ENCODE results near the gene COL18A1.

COL18A1 gene

GRCh38 chr21:45457161-45457831, 52.3 kb downstream of the COL18A1 start:
- no peak for DNase-seq

- no peak for DNase-seq
Measured at GRCh38 chr21:45457832-45458172, 52.8 kb downstream of the COL18A1 start.

DNA sequence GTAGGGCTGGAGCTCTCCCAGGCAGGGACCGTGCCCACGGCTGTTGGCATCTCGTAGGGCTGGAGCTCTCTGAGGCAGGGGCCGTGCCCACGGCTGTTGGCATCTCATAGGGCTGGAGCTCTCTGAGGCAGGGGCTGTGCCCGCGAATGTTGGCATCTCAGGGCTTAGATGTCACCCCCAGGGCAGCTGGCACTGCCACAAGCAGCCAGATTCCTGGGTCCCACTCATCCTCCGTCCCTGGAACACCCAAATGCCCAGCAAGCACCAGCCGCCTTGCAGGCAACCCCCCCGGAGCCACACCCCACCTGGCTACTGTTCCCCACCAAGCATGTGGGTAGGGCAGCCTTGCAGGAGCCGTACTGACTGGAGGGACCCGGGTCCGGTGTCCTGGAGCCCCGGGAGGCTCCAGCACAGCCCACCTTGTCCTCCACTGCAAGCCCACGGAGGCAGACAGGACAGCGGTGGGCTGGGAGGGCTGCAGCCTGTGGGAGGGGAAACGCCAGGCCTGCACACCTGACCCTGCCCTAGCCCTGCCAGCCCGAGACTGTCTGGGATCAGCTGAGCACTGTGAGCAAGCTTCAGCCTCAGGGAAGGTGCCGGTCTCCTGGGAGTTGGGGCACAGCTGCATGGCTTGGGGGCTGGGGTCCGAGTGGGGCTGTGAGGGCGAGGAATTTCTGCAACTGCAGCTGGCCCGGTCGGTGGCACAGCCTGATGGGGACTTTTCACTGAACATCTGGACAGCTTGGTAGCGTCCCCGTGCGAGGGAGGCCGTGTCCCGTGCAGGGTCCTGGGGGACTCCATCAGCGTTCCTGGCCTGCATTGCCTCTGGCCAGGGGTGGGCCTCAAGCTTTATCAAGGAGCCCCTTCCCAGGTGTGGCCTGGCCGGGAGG, 53.6 kb downstream of the COL18A1 start:
- no peak for DNase-seq

GRCh38 chr21:45459171-45460010, 54.4 kb downstream of the COL18A1 start:
- no peak for DNase-seq

GRCh38 chr21:45460011-45460565, 55.1 kb downstream of the COL18A1 start:
- DNase-seq = no peak

GRCh38 chr21:45460611-45461368, 55.8 kb downstream of the COL18A1 start:
- DNase-seq = no peak

DNA sequence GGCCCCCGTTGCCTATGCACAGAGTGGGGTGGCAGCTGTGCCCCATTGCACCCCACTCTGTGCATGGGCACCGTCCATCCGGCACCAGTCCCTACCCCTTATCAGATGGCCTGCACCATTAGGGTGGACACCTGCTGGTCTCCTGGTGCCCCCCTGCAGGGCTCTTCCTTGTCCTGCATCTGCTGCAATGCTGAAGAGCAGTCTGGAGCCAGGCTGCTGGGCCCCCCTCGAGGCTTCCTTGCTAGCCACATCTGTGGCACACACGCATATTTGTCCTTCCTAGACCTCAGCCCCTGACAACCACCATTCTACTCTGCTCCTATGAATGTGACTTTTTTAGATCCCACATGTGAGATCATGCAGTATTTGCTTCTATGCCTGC, 56.4 kb downstream of the COL18A1 start:
- DNase-seq = no peak

DNA sequence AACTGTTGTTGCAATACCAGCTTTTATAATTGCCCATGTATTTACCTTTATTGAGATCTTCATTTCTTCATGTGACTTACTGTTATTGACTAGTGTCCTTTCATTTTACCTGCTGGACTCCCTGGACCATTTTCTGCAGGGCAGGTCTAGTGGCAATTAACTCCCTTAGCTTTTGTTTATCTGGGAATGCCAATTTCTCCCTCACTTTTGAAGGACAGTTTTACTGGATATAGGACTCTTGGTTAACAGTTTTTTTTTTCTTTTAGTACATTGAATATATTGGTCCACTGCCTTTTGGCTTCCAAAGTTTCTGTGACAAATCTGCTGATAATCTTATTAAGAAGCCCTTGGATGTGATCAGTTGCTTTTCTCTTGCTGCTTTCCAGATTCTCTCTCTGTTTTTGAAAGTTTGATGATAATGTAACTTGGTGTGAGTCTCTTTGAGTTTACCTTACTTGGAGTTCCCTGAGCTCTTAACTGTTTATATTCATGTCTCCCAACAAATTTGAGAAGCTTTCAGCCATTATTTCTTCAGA, 56.9 kb downstream of the COL18A1 start:
- DNase-seq = no peak

DNA sequence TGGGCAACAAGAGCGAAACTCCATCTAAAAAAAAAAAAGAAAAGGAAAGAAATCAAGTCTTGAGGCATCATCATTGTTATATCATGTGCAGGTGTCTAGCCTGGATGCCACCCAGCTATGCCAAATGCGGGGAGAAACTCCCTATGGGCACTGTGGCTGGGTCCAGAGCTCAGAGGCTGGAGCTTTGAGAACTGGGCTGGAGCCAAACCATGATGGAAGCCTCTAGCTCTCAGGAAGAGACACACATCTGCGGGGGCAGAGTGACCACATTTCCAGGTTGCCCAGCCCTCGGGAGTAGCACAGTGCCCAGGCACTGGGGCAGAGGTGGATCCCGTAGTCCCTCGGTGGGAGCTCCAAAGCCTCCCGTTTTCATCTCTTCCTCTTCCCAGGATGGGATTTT, 58.9 kb downstream of the COL18A1 start:
- DNase-seq = no peak

GRCh38 chr21:45464309-45464708, 59.3 kb downstream of the COL18A1 start:
- no peak for DNase-seq

DNA sequence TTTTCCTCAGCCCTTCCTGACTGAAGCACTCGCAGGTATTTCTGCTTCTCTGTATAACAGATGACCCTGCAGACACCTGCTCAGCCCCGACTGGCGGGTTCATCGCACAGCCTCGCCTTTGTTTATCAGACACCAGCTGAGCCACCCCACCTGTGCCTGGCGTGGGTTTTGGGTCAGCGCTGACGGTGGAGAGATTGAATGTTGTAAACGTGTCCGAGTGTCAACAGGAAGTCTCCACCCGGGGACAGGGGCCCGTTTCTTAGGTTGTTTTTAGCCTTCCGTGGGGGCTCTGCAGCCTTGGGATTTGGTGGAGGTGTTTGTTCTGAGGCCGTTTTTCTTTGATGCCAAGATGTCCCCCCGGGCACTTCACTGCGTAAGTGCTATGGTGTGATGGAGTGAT, 60.1 kb downstream of the COL18A1 start:
- DNase-seq = no peak

DNA sequence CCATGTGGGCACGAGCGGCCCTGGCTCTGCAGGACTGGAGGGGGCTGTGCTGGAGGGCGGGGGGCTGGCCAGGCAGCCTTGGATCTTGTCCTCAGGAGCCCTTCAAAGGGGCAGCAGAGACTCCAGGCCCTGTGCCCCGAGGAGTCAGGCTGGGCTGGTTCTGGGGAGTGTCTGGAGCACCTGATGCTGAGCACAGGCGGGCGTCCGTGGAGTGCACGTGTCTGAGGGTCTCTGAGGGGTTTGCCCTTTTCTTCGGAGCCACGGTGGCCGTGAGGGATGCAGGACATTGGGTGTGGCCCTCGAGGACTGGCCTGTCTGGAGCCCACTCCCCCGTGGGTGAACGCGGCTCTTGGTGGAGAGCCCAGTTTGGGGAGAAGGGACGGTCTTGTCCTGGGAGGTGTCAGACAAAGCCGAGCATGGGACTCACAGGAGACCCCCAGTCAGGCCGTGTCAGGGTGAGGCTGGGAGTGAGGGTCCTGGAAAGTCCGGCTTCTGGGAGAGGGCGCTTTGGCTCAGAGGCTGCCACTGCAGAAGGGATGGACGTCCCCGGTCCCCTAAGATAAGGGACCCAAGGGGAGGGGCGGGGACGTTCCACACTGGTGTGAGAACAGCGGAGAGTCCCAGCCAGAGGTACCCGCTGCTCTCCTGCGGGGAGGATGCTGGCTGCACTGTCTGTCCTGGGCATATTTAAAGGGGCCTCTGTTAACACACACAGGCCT, 60.8 kb downstream of the COL18A1 start:
- no peak for DNase-seq

DNA sequence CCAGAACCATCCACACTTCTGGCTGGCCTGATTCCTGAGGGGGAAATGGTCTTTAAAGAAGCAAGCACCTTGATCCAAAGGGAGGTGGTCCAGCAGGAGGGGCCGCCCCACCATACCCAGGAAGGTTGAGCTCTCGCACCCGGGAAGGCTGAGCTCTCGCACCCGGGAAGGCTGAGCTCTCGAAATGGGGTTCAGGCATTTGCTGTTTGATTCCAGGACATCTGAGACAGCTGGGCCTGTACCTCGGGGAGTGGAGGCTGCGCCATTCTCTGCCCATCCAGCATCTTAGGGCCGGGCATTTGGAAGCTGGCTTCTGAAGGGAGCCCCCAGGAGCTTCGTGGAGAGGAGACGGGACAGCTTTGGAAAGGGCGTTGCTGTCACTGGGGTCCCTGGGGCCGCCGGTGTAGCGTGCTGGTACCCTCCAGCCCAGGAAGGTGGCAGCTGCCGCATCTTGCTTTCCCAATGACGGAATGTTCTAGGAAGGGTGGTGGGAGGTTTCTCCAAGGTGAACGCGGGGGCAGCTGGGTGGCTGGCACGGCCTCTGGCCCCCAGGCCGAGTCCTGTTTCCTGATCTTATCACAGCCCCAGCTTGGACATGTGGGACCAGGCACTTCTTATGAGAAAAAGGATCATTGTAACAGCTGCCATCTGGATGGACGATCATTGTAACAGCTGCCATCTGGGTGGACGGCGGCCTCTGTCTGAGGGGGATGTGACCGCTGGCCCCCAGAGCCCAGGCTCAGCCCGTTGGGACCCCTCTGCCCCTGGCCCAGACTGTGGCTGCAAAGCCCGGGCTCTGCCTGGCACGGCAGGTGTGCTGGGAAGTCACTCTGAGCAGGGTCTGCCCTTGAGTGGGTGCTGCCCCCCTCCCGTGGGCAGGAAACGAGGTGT, 61.6 kb downstream of the COL18A1 start:
- DNase-seq = no peak

DNA sequence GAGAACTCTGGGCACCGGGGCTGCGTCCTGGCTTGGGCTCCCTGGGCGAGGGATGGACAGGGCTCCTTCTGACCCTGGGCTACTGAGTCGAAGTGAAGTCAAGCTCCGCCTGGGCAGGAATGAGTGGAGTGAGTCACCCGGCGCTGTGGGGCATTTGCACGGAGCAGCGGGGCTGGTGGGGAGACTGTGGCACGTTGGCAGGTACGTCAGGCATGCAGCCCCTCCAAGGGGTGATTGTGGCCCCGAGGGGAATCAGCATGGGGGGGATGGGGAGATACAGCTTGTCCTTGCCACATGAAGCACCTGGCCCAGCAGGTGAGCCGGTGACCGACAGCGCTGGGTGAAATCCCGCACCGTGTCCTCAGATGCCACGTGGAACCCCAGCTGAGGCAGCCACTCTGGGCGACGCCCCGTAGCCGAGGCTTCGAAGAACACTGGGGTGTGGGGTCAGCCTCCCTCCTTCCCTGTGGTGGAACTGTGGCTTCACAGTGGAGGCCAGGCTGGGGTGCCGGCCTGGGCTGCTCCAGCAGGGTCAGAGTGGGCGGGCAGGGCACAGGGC, 62.3 kb downstream of the COL18A1 start:
- DNase-seq = no peak

DNA sequence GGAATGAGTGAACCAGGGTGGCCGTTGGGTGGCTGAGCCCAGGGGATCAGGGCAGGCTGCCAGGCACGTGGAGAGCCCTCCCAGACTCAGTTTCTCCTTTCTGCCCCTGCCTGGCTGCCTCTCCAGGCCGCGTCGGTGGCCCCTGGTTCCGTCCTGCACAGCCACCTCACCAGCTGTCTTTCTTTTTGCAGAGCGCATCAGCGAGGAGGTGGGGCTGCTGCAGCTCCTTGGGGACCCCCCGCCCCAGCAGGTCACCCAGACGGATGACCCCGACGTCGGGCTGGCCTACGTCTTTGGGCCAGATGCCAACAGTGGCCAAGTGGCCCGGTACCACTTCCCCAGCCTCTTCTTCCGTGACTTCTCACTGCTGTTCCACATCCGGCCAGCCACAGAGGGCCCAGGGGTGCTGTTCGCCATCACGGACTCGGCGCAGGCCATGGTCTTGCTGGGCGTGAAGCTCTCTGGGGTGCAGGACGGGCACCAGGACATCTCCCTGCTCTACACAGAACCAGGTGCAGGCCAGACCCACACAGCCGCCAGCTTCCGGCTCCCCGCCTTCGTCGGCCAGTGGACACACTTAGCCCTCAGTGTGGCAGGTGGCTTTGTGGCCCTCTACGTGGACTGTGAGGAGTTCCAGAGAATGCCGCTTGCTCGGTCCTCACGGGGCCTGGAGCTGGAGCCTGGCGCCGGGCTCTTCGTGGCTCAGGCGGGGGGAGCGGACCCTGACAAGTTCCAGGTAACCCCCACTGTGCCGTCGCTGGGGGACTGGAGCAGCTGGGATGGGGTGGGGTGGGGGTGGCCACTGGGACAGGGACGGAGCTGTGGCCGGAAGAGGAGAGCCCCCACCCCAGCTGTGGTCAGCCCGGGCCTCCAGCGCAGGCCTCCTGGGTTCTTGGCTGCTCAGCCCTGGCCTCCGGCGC, 63.3 kb downstream of the COL18A1 start:
- no peak for DNase-seq

DNA sequence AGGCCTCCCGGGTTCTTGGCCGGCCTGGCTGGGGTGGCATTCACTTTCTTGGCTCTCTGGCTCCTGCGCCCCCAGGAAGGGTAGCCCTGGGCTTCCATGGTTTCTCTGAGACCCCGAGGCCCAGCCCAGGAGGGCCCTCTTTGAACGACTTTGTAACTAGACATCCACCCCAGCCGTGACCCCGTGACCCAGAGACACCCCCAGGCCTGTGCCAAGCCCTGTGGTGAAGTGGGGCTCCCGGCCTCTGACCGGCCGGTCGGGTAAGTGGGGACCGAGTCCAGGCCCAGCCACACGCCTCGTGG, 64.0 kb downstream of the COL18A1 start:
- DNase-seq = no peak

- DNase-seq = no peak
Measured at GRCh38 chr21:45469273-45470086, 64.5 kb downstream of the COL18A1 start.

DNA sequence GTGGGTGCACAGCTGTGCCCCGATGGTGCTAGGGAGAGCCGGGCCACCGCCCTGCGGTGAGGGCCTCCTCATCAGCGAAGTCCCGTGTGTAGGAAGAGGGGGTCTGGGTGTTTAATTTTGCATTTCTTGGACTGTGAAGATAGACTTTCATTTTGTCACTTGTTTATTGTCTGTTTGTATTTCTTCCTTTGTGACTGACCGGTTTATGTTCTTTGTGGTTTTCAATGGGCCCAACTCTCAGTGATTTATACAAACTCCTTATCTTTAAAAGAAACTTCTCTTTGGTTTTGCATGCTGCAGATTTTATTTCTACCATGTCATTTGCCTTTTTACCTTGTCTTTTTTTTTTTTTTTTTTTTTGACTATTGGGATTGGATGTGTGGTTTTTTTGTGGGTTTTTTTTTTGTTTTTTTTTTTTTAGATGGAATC, 65.1 kb downstream of the COL18A1 start:
- DNase-seq = no peak

Data from NCI-H1417 treated with DMSO at 0.1 percent for 48 hours (cell line).